Measurements from ENCODE around the gene SLC25A19.

GRCh38 chr17:75334723-75335122 lies 45.5 kb upstream of the SLC25A19 start:
- TF ChIP-seq POLR2AphosphoS5 (IDR thresholded peaks at IDR 0.05; ENCODE audit: low read depth, low read length) (no peak), POLR2A (IDR thresholded peaks at IDR 0.05; ENCODE audit: low read depth, low read length) (no peak), TAF1 (IDR thresholded peaks at IDR 0.05; ENCODE audit: low read depth, low read length) (no peak), SPI1 (IDR thresholded peaks at IDR 0.05; ENCODE audit: low read depth, low read length) (no peak), PAX5 (IDR thresholded peaks at IDR 0.05; ENCODE audit: insufficient read depth, low read length, severe bottlenecking) (no peak), POU2F2 (IDR thresholded peaks at IDR 0.05; ENCODE audit: low read depth, low read length) (no peak)

Measured in GM12891 (cell line).